Astrocyte of the cerebellum (primary cell): ENCODE measurements around the gene DERL3.

Experiments used
- DNase-seq: peaks from one replicate; pipeline ENCODE4 v3.0.0-alpha.2; 2011; ENCODE audit warnings: low read depth
- H3K4me3 ChIP-seq: 2 replicates; pipeline ENCODE4 v1.5.1; 2011; ENCODE audit warnings: mild to moderate bottlenecking, low read depth, low read length, moderate library complexity
- CTCF ChIP-seq: IDR thresholded peaks from 2 replicates; pipeline ENCODE4 v1.5.1; 2012; ENCODE audit warnings: low read length, low read depth, moderate library complexity, mild to moderate bottlenecking; ENCODE audit errors: missing control alignments
- in situ Hi-C: cut with HindIII; loops from 2 replicates; pipeline ENCODE4 v1.10.0; 2017; ENCODE audit warnings: low sequenced_read_pairs

DERL3 gene

GRCh38 chr22:23786752-23787599 is 51.8 kb downstream of the DERL3 start, which contains the start of gene SMARCB1:
SMARCB1 (plus strand) TSS chr22:23786966; CDS start chr22:23787170, 204 bp downstream.
- DNase-seq: peak; percentile 78
- in situ Hi-C loops: no loop called here
- TF ChIP-seq CTCF: no peak
- peak within 1 kb of the TSS; percentile 86 for H3K4me3 ChIP-seq

- DNase-seq: no peak
- no peak for TF ChIP-seq CTCF
- peak overlapping the region; percentile 86 for H3K4me3 ChIP-seq
- in situ Hi-C loops: no loop called here
Measured at GRCh38 chr22:23786261-23786710, 52.5 kb downstream of the DERL3 start.
